22Rv1 (cell line): Measurements from ENCODE around the gene CCL22.

Source experiments
- ZFX ChIP-seq: fragments of 450-650 bp; IDR thresholded peaks from 2 replicates; pipeline ENCODE4 v1.6.1; 2017; ENCODE audit warnings: antibody characterized with exemption, borderline replicate concordance
- TF ChIP-seq, protein P1 (sequence below): fragments of 450-650 bp; IDR thresholded peaks from 2 replicates; pipeline ENCODE4 v1.5.1; 2017; ENCODE audit warnings: mild to moderate bottlenecking

DNA sequence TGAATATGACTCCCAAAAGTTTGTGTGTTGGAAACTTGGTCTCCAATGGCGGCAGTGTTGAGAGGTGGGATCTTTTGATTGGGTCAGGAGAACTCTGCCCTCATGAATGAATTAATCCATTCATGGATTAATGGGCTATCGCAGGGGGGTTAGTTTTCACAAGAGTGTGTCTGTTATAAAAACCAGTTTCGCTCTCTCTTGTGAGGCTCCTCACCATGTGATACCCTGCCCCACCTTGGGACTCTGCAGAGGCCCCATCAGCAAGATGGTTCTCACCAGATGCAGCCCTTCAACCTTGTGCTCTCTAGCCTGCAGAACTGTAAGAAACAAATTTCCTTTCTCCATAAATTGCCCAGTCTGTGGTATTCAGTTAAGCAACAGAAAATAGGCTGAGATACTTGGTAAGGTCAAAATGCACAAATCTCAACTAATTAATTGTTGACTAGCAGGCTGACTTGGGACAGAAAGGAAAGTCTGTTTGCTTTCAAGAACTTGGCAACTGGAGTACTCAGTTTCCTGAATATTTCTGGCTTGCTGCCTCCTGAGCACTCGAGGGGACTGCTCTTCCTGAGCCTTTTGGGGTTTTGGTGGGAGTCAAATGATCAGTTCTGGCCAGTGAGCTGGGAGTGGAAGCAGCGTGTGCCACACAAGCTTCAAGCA, 32.2 kb downstream of the CCL22 start:
- TF ChIP-seq, protein P1, sequence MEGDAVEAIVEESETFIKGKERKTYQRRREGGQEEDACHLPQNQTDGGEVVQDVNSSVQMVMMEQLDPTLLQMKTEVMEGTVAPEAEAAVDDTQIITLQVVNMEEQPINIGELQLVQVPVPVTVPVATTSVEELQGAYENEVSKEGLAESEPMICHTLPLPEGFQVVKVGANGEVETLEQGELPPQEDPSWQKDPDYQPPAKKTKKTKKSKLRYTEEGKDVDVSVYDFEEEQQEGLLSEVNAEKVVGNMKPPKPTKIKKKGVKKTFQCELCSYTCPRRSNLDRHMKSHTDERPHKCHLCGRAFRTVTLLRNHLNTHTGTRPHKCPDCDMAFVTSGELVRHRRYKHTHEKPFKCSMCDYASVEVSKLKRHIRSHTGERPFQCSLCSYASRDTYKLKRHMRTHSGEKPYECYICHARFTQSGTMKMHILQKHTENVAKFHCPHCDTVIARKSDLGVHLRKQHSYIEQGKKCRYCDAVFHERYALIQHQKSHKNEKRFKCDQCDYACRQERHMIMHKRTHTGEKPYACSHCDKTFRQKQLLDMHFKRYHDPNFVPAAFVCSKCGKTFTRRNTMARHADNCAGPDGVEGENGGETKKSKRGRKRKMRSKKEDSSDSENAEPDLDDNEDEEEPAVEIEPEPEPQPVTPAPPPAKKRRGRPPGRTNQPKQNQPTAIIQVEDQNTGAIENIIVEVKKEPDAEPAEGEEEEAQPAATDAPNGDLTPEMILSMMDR: no peak
- no peak for TF ChIP-seq ZFX
